ENCODE results near the gene SZT2.

The SZT2 gene

DNA sequence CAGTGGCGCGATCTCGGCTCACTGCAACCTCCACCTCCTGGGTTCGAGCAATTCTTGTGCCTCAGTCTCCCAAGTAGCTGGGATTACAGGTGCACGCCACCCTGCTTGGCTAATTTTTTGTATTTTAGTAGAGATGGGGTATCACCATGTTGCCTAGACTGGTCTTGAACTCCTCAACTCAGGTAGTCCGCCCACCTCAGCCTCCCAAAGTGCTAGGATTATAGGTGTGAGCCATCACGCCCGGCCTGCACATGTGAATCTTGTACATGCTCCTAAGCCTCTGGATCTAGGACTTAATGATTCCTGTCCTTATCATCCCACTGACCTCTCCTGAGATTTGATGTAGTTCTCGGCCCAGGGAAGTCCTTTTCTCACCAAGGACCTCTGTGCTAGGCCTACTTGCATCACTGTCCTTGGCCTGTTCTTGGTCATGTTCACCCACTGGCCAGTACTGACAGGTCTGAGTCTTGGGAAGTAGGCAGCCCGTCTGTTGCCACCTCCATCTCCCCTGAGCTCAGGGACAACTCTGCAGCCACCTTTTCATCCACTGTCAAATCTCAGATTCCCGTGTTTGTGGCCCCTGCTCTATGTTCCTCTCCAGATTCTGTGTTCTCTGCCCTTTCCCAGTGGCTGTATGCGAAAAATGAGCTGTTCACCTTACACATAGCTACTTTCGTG, 54.6 kb downstream of the SZT2 start:
- TF ChIP-seq POLR2A (IDR thresholded peaks at IDR 0.05; ENCODE audit: extremely low read depth, insufficient read length) (no peak), MAX (IDR thresholded peaks at IDR 0.05; ENCODE audit: low read depth, low read length) (no peak), MYC (IDR thresholded peaks at IDR 0.05; ENCODE audit: low read depth, low read length) (no peak)
- TF ChIP-seq, protein P1, sequence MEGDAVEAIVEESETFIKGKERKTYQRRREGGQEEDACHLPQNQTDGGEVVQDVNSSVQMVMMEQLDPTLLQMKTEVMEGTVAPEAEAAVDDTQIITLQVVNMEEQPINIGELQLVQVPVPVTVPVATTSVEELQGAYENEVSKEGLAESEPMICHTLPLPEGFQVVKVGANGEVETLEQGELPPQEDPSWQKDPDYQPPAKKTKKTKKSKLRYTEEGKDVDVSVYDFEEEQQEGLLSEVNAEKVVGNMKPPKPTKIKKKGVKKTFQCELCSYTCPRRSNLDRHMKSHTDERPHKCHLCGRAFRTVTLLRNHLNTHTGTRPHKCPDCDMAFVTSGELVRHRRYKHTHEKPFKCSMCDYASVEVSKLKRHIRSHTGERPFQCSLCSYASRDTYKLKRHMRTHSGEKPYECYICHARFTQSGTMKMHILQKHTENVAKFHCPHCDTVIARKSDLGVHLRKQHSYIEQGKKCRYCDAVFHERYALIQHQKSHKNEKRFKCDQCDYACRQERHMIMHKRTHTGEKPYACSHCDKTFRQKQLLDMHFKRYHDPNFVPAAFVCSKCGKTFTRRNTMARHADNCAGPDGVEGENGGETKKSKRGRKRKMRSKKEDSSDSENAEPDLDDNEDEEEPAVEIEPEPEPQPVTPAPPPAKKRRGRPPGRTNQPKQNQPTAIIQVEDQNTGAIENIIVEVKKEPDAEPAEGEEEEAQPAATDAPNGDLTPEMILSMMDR (IDR thresholded peaks at IDR 0.05; ENCODE audit: low read depth, low read length): no peak
- no peak for DNase-seq (ENCODE audit: low read depth)
- H3K4me3 ChIP-seq (ENCODE audit: low read depth, low read length): no peak overlapping the region

GRCh38 chr1:43444836-43445235, 55.1 kb downstream of the SZT2 start:
- TF ChIP-seq MAX (IDR thresholded peaks at IDR 0.05; ENCODE audit: low read depth, low read length) (no peak), POLR2A (IDR thresholded peaks at IDR 0.05; ENCODE audit: extremely low read depth, insufficient read length) (no peak), MYC (IDR thresholded peaks at IDR 0.05; ENCODE audit: low read depth, low read length) (no peak)
- TF ChIP-seq, protein P1 (IDR thresholded peaks at IDR 0.05; ENCODE audit: low read depth, low read length): no peak
- no peak overlapping the region for H3K4me3 ChIP-seq (ENCODE audit: low read depth, low read length)
- no peak for DNase-seq (ENCODE audit: low read depth)

- DNase-seq (ENCODE audit: low read depth): no peak
- TF ChIP-seq POLR2A (IDR thresholded peaks at IDR 0.05; ENCODE audit: extremely low read depth, insufficient read length) (no peak), MYC (IDR thresholded peaks at IDR 0.05; ENCODE audit: low read depth, low read length) (no peak), MAX (IDR thresholded peaks at IDR 0.05; ENCODE audit: low read depth, low read length) (no peak)
- TF ChIP-seq, protein P1 (IDR thresholded peaks at IDR 0.05; ENCODE audit: low read depth, low read length): no peak
- H3K4me3 ChIP-seq (ENCODE audit: low read depth, low read length): no peak overlapping the region
Measured at GRCh38 chr1:43445606-43446387, 56.1 kb downstream of the SZT2 start.

DNA sequence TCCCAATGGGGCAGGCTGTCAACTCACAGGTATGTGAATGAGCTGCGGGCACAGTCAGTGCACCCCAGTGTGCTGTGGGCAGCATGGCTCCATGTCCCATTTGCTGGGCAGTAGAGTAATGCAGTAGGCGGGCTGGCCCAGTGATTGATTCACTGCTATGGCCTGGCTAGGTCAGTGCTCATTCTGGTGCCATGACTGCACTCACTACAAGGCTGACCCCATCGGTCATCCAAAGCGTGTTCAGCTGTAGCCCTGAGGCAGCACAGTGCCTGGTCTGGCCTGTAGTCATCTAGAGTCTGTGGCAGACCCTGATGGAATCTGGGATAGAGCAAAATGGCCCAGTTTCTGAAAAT, 56.7 kb downstream of the SZT2 start:
- H3K4me3 ChIP-seq (ENCODE audit: low read depth, low read length): no peak overlapping the region
- DNase-seq (ENCODE audit: low read depth): no peak
- TF ChIP-seq, protein P1 (IDR thresholded peaks at IDR 0.05; ENCODE audit: low read depth, low read length): no peak
- no peak for TF ChIP-seq POLR2A (IDR thresholded peaks at IDR 0.05; ENCODE audit: extremely low read depth, insufficient read length)
- no peak for TF ChIP-seq MAX (IDR thresholded peaks at IDR 0.05; ENCODE audit: low read depth, low read length)
- no peak for TF ChIP-seq MYC (IDR thresholded peaks at IDR 0.05; ENCODE audit: low read depth, low read length)

GRCh38 chr1:43446881-43447835, 57.5 kb downstream of the SZT2 start:
- DNase-seq (ENCODE audit: low read depth): no peak
- H3K4me3 ChIP-seq (ENCODE audit: low read depth, low read length): no peak overlapping the region
- TF ChIP-seq MYC (IDR thresholded peaks at IDR 0.05; ENCODE audit: low read depth, low read length) (no peak), POLR2A (IDR thresholded peaks at IDR 0.05; ENCODE audit: extremely low read depth, insufficient read length) (no peak), MAX (IDR thresholded peaks at IDR 0.05; ENCODE audit: low read depth, low read length) (no peak)
- TF ChIP-seq, protein P1 (IDR thresholded peaks at IDR 0.05; ENCODE audit: low read depth, low read length): no peak

All from NB4 (cell line).